Mucosa of descending colon (tissue), 3 donors: ENCODE measurements around the gene NGB. TPM values are rescaled to one million over a fixed set of nuclear protein-coding genes. Genes with fewer than 3 reads are reported as not detected.

Experiments
- ATAC-seq: fragments of 200-7000 bp; cut with Tn5 transposase; one replicate; pipeline ENCODE4 v1.9.1; 2020; ENCODE audit warnings: mild to moderate bottlenecking, moderate library complexity
- DNase-seq, 3 donors: peaks; one replicate each; pipeline ENCODE4 v3.0.0-alpha.2; 2020
- H3K36me3 ChIP-seq: fragments of 200-600 bp; one replicate; pipeline ENCODE4 v1.8.0; 2021; ENCODE audit warnings: low read depth, mild to moderate bottlenecking
- H3K4me1 ChIP-seq: fragments of 200-600 bp; one replicate; pipeline ENCODE4 v1.8.0; 2021; ENCODE audit warnings: low read depth, mild to moderate bottlenecking
- H3K4me3 ChIP-seq: fragments of 200-600 bp; one replicate; pipeline ENCODE4 v1.8.0; 2021; ENCODE audit warnings: mild to moderate bottlenecking
- H3K9me3 ChIP-seq: fragments of 200-600 bp; one replicate; pipeline ENCODE4 v1.8.0; 2021; ENCODE audit warnings: mild to moderate bottlenecking
- intact Hi-C, 2 donors: fragments of 100-400 bp; cut with DNase I in 1 of 2; cut with micrococcal nuclease in 1 of 2; formaldehyde crosslinking; loops; one replicate each; pipeline versions ENCODE4 v1.11.0 to v1.11.1; 2022; cut with DNase I, micrococcal nuclease
- total RNA-seq, 3 donors: library from RNA; stranded (reverse); fragmentation: NEBNext Ultra II Directional in 2 of 3; extraction: Animal tissue kit (Norgen Biotek cat#: 25700) in 2 of 3; gene quantifications; one replicate each; pipeline versions ENCODE4 v1.2.1 to v1.2.4, GENCODE V29; 2021 to 2023
- TF ChIP-seq, protein P1 (sequence below): fragments of 200-600 bp; IDR thresholded peaks from one replicate; pipeline ENCODE4 v1.8.0; 2022; ENCODE audit warnings: antibody characterized with exemption, mild to moderate bottlenecking
- donor health status: DM: no; HTN: no; CAD: no; lungs with moderate emphysema.
- donor health status: DM: no; HTN: no; CAD: no.
- donor health status: DM: no; HTN: yes; CAD: no.

NGB gene
- total RNA-seq, 3 donors from 2014 or later: 0.14 to 5.3 TPM; not detected in 1

DNA sequence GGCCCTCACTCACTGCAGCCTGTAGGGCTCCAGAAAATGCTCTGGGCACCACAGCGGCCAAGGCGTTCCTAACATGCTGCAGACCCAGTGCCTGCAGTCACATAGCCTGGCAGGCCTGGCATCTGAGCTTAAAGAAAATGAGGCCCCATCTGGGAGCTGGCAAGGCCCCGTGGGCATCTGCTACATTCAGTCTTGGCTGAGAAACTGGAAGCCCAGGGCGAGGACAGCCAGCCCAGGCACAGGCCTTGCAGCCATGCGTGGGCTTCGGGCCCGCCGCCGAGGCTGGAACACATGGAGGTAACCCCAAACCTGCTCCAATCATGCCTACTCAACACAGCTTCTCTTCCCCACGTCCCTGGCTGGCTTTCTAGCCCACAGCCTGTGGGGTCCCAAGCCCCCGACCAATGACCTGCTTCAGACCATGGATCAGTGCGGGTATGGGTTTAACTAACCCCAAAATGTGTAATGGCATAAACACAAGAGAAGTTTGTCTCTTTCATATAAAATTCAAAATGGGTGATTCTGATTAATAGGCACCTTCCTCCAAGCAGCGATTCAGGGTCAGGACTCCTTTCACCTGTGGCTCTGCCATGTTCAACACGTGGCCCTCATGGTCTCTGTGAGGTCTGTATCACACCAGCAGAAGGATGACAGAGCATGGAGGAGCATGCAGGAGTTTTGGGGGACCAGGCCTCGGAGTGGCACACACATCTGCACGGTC lies 6.4 kb downstream of the NGB start:
- ATAC-seq (no peak), DNase-seq (no peak)
- intact Hi-C loops: no loop called here
- H3K4me3 ChIP-seq: no peak overlapping the region
- TF ChIP-seq, protein P1, sequence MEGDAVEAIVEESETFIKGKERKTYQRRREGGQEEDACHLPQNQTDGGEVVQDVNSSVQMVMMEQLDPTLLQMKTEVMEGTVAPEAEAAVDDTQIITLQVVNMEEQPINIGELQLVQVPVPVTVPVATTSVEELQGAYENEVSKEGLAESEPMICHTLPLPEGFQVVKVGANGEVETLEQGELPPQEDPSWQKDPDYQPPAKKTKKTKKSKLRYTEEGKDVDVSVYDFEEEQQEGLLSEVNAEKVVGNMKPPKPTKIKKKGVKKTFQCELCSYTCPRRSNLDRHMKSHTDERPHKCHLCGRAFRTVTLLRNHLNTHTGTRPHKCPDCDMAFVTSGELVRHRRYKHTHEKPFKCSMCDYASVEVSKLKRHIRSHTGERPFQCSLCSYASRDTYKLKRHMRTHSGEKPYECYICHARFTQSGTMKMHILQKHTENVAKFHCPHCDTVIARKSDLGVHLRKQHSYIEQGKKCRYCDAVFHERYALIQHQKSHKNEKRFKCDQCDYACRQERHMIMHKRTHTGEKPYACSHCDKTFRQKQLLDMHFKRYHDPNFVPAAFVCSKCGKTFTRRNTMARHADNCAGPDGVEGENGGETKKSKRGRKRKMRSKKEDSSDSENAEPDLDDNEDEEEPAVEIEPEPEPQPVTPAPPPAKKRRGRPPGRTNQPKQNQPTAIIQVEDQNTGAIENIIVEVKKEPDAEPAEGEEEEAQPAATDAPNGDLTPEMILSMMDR: no peak
- no peaks in the 10 kb centered on the region for H3K36me3 ChIP-seq
- H3K4me1 ChIP-seq: no peaks in the 10 kb centered on the region
- peaks cover 4% of the 10 kb centered on the region for H3K9me3 ChIP-seq

DNA sequence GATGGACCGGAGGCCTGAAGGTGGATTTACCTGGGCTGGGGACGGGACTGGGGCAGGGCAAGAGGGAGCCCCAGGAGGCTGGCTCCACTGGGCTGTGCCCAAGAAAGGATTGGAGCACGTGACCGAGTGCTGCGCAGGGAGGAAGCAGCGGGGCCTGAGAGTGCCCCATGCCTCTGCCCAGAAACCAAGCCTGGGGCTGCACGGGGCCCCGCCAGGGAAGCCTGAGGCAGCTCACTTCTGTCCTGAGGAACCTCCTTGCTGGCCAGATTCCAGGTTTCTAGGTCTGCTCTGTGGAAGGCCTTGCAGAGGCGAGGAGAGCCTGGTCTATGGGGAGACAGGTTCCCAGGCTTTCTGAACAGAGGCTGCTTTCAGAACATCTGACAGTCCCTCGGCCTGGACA lies 10.4 kb downstream of the NGB start:
- Histone ChIP-seq H3K36me3 (no peaks in the 10 kb centered on the region), H3K9me3 (no peaks in the 10 kb centered on the region), H3K4me1 (no peaks in the 10 kb centered on the region), H3K4me3 (no peak overlapping the region)
- TF ChIP-seq, protein P1: no peak
- ATAC-seq: no peak
- peak in 1 of 3 donors; percentile 5 for DNase-seq
- intact Hi-C loops: no loop called here

DNA sequence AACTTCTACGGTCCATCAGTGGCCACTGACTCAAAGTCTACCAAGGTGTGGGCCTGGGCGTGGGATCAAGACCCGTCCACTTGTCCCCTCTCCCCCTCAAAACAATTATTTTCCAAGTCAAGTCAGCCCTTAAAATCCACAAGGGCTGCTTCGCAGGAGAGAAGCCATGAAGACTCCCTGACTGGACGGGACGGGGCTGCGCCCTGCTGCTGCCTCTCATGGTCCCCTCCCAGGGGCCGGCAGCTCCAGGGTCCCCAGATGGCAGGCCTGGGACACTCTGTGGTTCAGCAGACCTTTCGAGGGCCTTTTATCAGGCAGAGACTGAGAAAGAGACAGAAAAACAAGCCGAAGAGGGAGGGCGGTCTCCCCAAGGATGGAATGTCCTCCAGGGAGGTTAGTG lies 10.8 kb downstream of the NGB start:
- Histone ChIP-seq H3K4me3 (no peak overlapping the region), H3K36me3 (no peaks in the 10 kb centered on the region), H3K4me1 (no peaks in the 10 kb centered on the region), H3K9me3 (no peaks in the 10 kb centered on the region)
- DNase-seq (no peak), ATAC-seq (no peak)
- intact Hi-C loops: no loop called here
- TF ChIP-seq, protein P1: no peak

DNA sequence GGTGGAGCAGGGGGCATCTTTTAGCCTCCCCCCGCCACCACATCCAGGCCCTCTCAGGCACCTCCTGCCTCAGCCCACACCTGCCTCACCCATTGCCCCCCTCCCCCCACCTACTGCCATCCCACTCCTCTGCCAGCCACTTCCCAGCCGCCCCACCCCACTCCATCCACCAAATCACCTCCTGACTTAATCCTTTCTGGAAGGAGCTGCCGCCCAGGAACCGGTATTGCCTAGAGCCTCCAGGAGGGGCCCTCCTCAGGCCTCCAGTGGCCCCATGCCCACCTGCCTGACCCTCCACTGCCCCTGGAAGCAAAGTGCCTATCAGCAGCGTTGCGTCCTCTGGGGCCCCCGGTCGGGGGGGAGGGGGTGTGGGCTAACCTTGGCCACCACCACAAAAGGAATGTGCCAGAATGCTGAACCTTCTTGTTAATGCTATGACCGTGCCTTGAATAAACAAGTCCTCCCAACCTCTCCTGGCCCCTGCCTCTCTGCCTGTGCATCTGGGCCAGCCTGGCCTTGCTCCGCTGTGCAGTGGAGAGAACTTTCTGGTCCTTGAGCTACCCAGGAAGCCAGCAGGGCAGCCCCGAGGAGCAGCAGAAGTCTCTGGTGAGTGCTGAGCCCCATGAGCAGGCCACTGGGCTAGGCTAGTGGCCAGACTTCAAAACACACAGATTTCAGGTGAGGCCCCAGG lies 11.8 kb downstream of the NGB start:
- H3K36me3 ChIP-seq: no peaks in the 10 kb centered on the region
- H3K4me3 ChIP-seq: no peak overlapping the region
- ATAC-seq (no peak), DNase-seq (no peak)
- intact Hi-C loops: no loop called here
- no peaks in the 10 kb centered on the region for H3K4me1 ChIP-seq
- no peaks in the 10 kb centered on the region for H3K9me3 ChIP-seq
- TF ChIP-seq, protein P1: no peak

- Histone ChIP-seq H3K4me3 (no peak overlapping the region), H3K9me3 (no peaks in the 10 kb centered on the region), H3K36me3 (no peaks in the 10 kb centered on the region), H3K4me1 (no peaks in the 10 kb centered on the region)
- no peak for ATAC-seq
- intact Hi-C loops: no loop called here
- TF ChIP-seq, protein P1: no peak
- DNase-seq: no peak
Observed at GRCh38 chr14:77258566-77258965, 12.4 kb downstream of the NGB start.
